Epithelial cell of esophagus (primary cell): ENCODE measurements around the gene SPG11.
"Not testable (repeated sequence)": the region's sequence is repeated elsewhere in the genome, so short reads cannot be mapped to it uniquely, and the experiment has no call there.

Experiments
- DNase-seq: peaks from one replicate; pipeline ENCODE4 v3.0.0; 2010; ENCODE audit warnings: low read depth
- H3K4me3 ChIP-seq: 2 replicates; pipeline ENCODE4 v1.5.1; 2011; ENCODE audit warnings: mild to moderate bottlenecking, low read length, control low read depth
- TF ChIP-seq, protein P1 (sequence below): IDR thresholded peaks from 2 replicates; pipeline ENCODE4 v1.5.1; 2011; ENCODE audit warnings: low read depth, mild to moderate bottlenecking, low read length, control low read depth, inconsistent platforms; ENCODE audit not compliant: insufficient read depth; ENCODE audit errors: missing control alignments

The SPG11 gene

GRCh38 chr15:44692659-44693058, 29.2 kb upstream of the SPG11 start:
- TF ChIP-seq, protein P1, sequence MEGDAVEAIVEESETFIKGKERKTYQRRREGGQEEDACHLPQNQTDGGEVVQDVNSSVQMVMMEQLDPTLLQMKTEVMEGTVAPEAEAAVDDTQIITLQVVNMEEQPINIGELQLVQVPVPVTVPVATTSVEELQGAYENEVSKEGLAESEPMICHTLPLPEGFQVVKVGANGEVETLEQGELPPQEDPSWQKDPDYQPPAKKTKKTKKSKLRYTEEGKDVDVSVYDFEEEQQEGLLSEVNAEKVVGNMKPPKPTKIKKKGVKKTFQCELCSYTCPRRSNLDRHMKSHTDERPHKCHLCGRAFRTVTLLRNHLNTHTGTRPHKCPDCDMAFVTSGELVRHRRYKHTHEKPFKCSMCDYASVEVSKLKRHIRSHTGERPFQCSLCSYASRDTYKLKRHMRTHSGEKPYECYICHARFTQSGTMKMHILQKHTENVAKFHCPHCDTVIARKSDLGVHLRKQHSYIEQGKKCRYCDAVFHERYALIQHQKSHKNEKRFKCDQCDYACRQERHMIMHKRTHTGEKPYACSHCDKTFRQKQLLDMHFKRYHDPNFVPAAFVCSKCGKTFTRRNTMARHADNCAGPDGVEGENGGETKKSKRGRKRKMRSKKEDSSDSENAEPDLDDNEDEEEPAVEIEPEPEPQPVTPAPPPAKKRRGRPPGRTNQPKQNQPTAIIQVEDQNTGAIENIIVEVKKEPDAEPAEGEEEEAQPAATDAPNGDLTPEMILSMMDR, result no peak
- DNase-seq, result no peak
- H3K4me3 ChIP-seq, result no peak overlapping the region

DNA sequence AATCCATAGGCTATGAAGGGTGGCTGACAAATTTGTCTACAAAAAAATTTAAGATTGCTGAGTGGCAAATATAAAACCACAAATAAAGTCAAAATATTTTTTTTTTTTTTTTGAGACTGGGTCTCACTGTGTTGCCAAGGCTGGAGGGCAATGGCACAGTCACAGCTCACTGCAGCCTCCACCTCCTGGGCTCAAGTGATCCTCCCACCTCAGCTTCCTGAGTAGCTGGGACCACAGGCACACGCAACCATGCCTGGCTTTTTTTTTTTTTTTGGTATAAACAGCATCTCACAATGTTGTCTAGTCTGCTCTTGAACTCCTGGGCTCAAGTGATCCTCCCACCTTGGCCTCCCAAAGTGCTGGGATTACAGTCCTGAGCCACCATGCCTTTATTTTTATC, 26.8 kb upstream of the SPG11 start:
- H3K4me3 ChIP-seq, DNase-seq: not testable (repeated sequence)

DNA sequence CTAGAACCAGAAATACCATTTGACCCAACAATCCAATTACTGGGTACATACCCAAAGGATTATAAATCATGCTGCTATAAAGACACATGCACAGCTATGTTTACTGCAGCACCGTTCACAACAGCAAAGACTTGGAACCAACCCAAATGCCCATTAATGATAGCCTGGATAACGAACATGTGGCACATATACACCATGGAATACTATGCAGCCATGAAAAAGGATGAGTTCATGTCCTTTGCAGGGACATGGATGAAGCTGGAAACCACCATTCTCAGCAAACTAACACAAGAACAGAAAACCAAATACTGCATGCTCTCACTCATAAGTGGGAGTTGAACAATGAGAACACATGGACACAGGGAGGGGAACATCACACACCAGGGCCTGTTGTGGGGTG, 25.9 kb upstream of the SPG11 start:
- H3K4me3 ChIP-seq, DNase-seq: not testable (repeated sequence)

DNA sequence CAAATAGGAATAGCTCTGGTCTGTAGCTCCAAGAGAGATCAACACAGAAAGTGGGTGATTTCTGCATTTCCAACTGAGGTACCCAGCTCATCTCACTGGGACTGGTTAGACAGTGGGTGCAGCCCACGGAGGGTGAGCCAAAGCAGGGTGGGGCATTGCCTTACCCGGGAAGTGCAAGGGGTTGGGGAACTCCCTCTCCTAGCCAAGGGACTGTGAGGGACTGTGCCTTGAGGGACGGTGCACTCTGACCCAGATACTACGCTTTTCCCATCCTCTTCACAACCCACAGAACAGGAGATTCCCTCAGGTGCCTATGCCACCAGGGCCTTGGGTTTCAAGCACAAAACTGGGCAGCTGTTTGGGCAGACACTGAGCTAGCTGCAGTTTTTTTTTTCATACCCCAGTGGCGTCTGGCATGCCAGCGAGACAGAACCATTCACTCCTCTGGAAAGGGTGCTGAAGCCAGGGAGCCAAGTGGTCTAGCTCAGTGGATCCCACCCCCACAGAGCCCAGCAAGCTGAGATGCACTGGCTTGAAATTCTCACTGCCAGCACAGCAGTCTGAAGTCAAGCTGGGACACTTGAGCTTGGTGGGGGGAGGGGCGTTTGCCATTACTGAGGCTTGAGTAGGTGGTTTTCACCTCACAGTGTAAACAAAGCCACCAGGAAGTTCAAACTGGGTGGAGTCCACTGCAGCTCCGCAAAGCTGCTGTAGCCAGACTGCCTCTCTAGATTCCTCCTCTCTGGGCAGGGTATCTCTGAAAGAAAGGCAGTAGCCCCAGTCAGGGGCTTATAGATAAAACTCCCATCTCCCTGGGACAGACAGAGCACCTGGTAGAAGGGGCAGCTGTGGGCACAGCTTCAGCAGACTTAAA, 19.6 kb upstream of the SPG11 start:
- H3K4me3 ChIP-seq, result not testable (repeated sequence)

GRCh38 chr15:44682211-44682610, 18.7 kb upstream of the SPG11 start:
- TF ChIP-seq, protein P1, result no peak
- H3K4me3 ChIP-seq, result no peak overlapping the region
- DNase-seq, result no peak

More for the DNA sequence above, 19.6 kb upstream of the SPG11 start:
- DNase-seq, result peak; percentile 74

- TF ChIP-seq, protein P1, result no peak
- peak; percentile 24 for DNase-seq
- H3K4me3 ChIP-seq, result no peak overlapping the region
Observed at GRCh38 chr15:44676676-44677075, 13.2 kb upstream of the SPG11 start.

- H3K4me3 ChIP-seq, result no peak overlapping the region
- no peak for DNase-seq
- TF ChIP-seq, protein P1, result no peak
Observed at GRCh38 chr15:44675911-44676310, 12.4 kb upstream of the SPG11 start.

DNA sequence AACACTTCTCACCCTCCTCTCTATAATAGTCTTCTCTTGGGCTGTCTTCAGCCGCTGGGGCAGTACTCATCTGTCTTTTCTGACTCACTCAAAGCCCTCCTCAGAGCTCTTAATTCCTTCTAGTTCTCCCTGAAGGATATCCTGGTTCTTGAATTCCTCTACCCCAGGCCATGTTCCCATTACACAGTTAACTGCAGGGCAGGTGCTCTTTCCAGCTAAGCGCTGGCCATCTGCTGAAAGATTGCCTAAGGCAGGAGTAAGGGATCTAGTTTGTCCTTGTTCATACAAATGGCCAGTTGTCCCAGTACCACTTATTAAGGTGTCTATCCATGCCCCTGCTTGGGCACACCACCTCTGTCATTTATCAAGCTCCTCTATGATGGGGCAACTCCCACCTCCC, 10.2 kb upstream of the SPG11 start:
- no peak overlapping the region for H3K4me3 ChIP-seq
- TF ChIP-seq, protein P1, result no peak
- DNase-seq, result no peak
